Right atrium auricular region (tissue), 2 donors: ENCODE results near the gene XRCC3. TPM values are rescaled to one million over a fixed set of nuclear protein-coding genes. Genes with fewer than 3 reads are reported as not detected.

ENCODE experiments used
- DNase-seq: peaks from one replicate; pipeline ENCODE4 v3.0.0-alpha.2; 2019; ENCODE audit warnings: low spot score
- H3K27ac ChIP-seq, 2 donors: fragments of 200-600 bp; sonication (generic); 1 replicate in 1 of 2; 2 replicates in 1 of 2; pipeline ENCODE4 v1.5.1; 2016 to 2019
- H3K27me3 ChIP-seq, 2 donors: fragments of 200-600 bp; sonication (generic); one replicate each; pipeline versions ENCODE4 v1.5.1 to v1.6.0; 2017 to 2019
- H3K36me3 ChIP-seq: fragments of 200-600 bp; sonication (generic); one replicate; pipeline ENCODE4 v1.5.1; 2016
- H3K4me1 ChIP-seq, 2 donors: fragments of 200-600 bp; sonication (generic); one replicate each; pipeline versions ENCODE4 v1.5.1 to v1.6.0; 2017 to 2019
- H3K4me3 ChIP-seq, 2 donors: fragments of 200-600 bp; sonication (generic); 1 replicate in 1 of 2; 2 replicates in 1 of 2; pipeline ENCODE4 v1.5.1; 2017 to 2019; ENCODE audit warnings: mild to moderate bottlenecking in 1 of 2, moderate library complexity in 1 of 2
- H3K9me3 ChIP-seq, 2 donors: fragments of 200-600 bp; sonication (generic); one replicate each; pipeline ENCODE4 v1.5.1; 2019
- total RNA-seq, 2 donors: library from RNA; depleted of rRNA; stranded (reverse); fragments of >200 nt; gene quantifications; one replicate each; pipeline ENCODE4 v1.1.0, GENCODE V29; 2016
- TF ChIP-seq, protein P1 (sequence below), 2 donors: fragments of 200-600 bp; sonication (generic); IDR thresholded peaks; one replicate each; pipeline ENCODE4 v1.5.1; 2019; ENCODE audit warnings: antibody characterized with exemption in 2 of 2

The XRCC3 gene
- total RNA-seq, 2 donors from 2014 or later = 2.1 to 3.6 TPM

DNA sequence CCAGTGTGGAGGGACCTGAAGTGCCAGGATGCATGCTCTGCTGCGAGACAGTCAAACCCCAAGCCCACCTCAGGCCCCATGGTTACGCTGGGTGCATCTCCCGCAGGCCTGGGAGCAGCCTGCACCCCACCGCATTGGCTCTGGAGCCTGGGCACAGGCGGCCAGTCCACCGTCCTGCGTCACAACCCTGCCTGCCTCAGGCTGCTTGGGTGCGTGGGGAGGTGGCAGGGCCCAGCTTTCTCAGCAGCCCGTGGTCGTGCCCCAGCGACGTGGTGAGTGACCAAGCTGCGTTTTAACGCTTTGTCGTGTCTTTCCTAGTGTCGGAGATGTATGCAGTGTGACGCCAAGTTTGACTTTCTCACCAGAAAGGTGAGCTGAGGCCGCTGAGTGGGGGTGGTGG lies 11.2 kb upstream of the XRCC3 start:
- TF ChIP-seq, protein P1, sequence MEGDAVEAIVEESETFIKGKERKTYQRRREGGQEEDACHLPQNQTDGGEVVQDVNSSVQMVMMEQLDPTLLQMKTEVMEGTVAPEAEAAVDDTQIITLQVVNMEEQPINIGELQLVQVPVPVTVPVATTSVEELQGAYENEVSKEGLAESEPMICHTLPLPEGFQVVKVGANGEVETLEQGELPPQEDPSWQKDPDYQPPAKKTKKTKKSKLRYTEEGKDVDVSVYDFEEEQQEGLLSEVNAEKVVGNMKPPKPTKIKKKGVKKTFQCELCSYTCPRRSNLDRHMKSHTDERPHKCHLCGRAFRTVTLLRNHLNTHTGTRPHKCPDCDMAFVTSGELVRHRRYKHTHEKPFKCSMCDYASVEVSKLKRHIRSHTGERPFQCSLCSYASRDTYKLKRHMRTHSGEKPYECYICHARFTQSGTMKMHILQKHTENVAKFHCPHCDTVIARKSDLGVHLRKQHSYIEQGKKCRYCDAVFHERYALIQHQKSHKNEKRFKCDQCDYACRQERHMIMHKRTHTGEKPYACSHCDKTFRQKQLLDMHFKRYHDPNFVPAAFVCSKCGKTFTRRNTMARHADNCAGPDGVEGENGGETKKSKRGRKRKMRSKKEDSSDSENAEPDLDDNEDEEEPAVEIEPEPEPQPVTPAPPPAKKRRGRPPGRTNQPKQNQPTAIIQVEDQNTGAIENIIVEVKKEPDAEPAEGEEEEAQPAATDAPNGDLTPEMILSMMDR (IDR thresholded peaks at IDR 0.05) = no peak
- no peak for DNase-seq
- no peak overlapping the region for H3K4me3 ChIP-seq
- peaks cover 26% of the 10 kb centered on the region for H3K36me3 ChIP-seq
- no peaks in the 10 kb centered on the region for H3K27me3 ChIP-seq
- no peak overlapping the region for H3K27ac ChIP-seq
- H3K9me3 ChIP-seq = no peaks in the 10 kb centered on the region
- peaks cover 0 to 56% of the 10 kb centered on the region in 2 donors for H3K4me1 ChIP-seq

DNA sequence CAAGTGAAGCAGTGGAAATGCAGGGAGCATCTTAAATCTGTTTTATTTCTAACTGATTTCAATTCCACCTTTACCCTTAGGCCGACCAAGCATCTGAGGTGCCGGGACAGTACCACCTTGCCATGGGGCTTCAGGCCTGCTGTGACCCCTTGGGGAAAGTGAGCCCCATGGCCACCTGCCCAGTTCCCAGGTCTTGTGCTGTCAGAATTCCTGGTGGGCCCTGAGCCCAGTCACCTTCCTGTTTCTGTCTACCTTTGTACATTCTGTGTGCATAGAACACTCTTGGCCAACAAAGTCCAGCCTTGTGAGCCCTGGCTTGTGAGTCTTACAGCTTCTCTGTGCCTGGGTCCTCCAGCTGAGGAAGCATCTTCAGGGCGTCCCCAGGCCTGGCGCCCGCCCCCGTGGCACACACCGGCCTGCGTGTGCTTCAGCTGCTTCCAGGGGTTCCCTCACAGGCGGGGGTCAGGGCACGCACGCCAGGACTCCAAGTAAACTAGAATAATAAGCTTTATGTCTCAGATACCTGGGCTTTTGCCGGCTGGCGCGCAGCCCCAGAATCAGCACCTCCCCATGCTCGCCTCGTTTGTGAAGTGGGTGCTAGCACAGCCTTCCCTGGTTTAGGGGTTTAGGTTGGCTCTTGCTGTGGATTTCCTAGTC lies 10.6 kb upstream of the XRCC3 start:
- Histone ChIP-seq H3K36me3 (peaks cover 25% of the 10 kb centered on the region), H3K4me3 (no peak overlapping the region), H3K9me3 (no peaks in the 10 kb centered on the region), H3K27me3 (no peaks in the 10 kb centered on the region), H3K27ac (no peak overlapping the region), H3K4me1 (peaks cover 0 to 59% of the 10 kb centered on the region in 2 donors)
- no peak for DNase-seq
- TF ChIP-seq, protein P1 (IDR thresholded peaks at IDR 0.05) = no peak

DNA sequence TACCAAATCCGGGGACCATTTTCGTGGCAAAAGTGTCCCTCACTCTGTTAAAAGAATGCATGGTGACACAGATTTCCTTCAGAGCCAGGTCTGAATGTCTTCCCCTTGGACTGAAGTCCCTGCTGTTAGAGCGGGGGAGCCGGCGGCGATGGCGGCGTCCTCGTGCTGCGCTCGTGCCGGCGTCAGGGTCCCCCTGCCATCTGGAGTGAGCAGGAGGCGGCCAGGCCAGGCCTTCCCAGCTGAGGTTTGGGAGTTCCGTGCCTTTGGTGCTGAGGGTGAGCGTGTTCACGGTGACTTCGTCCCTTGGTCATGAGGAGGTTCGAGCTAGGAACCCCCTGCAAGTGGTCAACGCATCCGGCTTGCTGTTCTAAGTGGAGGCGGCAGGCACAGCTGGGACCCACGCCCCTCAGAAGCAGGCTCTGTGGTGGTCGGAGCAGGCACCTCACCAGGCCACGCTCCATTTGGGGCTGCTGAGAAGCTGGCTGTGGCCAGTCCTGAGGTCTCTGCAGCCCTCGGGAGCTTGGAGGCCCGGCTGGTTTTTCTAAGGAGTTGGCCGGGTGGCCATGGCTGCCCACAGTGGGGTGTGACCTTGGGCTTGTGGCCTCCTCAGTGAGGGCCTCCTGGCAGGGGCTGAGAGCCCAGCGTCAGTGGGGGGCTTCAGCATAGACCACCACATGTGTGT lies 9.9 kb upstream of the XRCC3 start:
- TF ChIP-seq, protein P1 (IDR thresholded peaks at IDR 0.05) = no peak
- Histone ChIP-seq H3K4me1 (peaks cover 0 to 55% of the 10 kb centered on the region in 2 donors), H3K36me3 (peaks cover 24% of the 10 kb centered on the region), H3K4me3 (no peak overlapping the region), H3K27me3 (no peaks in the 10 kb centered on the region), H3K9me3 (no peaks in the 10 kb centered on the region), H3K27ac (peak overlapping the region; percentile 76 to 78)
- no peak for DNase-seq

DNA sequence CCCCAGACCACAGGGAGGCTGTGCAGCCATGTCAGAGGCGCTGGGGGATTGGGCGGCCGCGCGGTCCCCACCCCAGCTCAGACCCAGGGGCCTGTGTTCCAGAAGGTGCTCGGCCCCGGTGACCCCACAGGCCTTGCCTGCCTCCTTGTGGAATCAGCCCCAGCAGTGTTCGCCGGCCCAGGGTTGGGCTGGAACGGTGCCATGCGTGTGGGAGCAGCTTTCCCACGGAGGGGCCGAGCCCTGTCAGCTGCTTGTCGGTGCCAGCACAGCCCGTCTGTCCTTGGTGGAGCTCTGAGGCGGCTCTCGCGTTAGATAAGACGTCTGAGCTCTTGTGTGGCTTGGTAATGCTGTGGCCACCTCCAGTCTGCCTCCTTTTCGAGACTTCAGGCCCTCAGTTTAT lies 8.9 kb upstream of the XRCC3 start:
- Histone ChIP-seq H3K4me1 (peaks cover 0 to 47% of the 10 kb centered on the region in 2 donors), H3K27me3 (no peaks in the 10 kb centered on the region), H3K4me3 (no peak overlapping the region), H3K27ac (peak overlapping the region; percentile 76 to 78), H3K36me3 (peaks cover 14% of the 10 kb centered on the region), H3K9me3 (no peaks in the 10 kb centered on the region)
- TF ChIP-seq, protein P1 (IDR thresholded peaks at IDR 0.05) = peak in 1 of 2 donors; percentile 44
- peak; percentile 80 for DNase-seq

DNA sequence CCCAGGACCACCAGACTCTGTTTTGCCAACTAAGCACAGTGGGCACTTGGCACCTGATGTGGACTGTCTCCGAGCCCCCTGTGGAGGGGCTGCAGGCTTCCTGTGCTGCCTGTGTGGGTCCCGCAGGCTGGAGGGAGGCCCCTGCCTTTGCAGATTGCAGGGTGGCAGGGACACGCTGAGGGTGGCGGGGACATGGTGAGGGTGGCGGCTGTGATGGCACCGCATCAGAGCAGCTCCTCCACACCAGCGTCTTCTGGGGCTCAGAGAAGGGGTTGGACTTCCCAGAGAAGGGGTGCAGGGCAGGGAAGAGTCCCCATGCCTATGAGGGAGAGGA lies 8.5 kb upstream of the XRCC3 start:
- peak overlapping the region; percentile 76 to 78 for H3K27ac ChIP-seq
- TF ChIP-seq, protein P1 (IDR thresholded peaks at IDR 0.05) = no peak
- DNase-seq = no peak
- no peaks in the 10 kb centered on the region for H3K9me3 ChIP-seq
- peaks cover 10% of the 10 kb centered on the region for H3K36me3 ChIP-seq
- no peak overlapping the region for H3K4me3 ChIP-seq
- H3K27me3 ChIP-seq = no peaks in the 10 kb centered on the region
- H3K4me1 ChIP-seq = peaks cover 0 to 51% of the 10 kb centered on the region in 2 donors
